ENCODE results near the gene ATXN7L1. TPM values are rescaled to one million over a fixed set of nuclear protein-coding genes. Genes with fewer than 3 reads are reported as not detected.

ATXN7L1 gene
- total RNA-seq, 4 donors from 2014 or later: 4.6 to 12.5 (median 10.1) TPM

DNA sequence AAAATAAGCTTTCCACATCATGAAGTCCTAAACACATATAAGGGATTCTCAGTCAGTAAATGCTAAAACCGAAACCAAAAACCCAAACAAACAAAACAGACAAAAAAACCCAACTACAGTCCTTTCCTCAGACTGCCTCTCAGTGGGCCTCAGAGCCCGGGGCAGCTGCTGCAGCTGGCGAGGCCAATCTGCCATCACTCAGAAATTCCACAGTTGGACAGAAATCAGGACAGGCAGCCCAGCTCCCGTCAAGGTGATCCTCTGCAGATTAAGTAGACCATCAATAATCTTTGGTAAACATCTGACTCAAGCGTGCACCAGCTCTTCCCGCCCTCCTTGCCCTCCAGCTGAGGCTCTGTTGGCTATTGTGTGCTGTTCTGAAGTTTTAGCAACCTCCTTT is 142.2 kb downstream of the ATXN7L1 start:
- intact Hi-C loops (cut with DNase I): no loop called here
- Histone ChIP-seq H3K27me3 (no peaks in the 10 kb centered on the region), H3K9me3 (no peaks in the 10 kb centered on the region), H3K4me3 (no peak overlapping the region), H3K4me1 (peaks cover 0 to 18% (median 14%) of the 10 kb centered on the region in 4 donors), H3K27ac (replicated peaks in 1 of 4) (no peak overlapping the region), H3K36me3 (no peaks in the 10 kb centered on the region)
- 33% methylated on average over 6 of the region's 6 CpGs for WGBS
- TF ChIP-seq EP300 (IDR thresholded peaks at IDR 0.05) (no peak), POLR2AphosphoS5 (IDR thresholded peaks at IDR 0.05) (peak in 1 of 2 donors; percentile 44), POLR2A (IDR thresholded peaks at IDR 0.05; ENCODE audit: low read depth) (no peak), CTCF (IDR thresholded peaks at IDR 0.05) (no peak)
- DNase-seq (ENCODE audit: extremely low spot score): no peak

DNA sequence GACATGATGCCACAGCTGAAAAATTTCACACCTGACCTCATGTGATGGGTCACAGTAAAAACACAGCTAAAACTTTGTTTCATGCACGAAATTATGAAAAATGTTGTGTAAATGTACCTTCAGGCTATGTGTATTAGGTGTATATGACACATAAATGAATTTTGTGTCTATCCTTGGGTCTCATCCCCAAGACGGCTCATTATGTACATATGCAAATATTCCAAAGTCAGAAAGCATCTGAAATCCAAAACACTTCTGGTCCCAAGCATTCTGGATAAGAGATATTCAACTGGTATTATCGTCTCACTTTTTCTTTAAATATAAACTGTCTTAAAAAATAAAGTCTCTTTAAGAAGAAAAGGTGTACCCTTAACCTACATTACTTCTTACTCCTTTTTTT is 145.4 kb downstream of the ATXN7L1 start:
- no peak for TF ChIP-seq POLR2A (IDR thresholded peaks at IDR 0.05; ENCODE audit: low read depth)
- no peak for TF ChIP-seq EP300 (IDR thresholded peaks at IDR 0.05)
- TF ChIP-seq POLR2AphosphoS5 (IDR thresholded peaks at IDR 0.05): no peak
- no peak for TF ChIP-seq CTCF (IDR thresholded peaks at IDR 0.05)
- Histone ChIP-seq H3K27me3 (no peaks in the 10 kb centered on the region), H3K27ac (replicated peaks in 1 of 4) (no peak overlapping the region), H3K4me3 (no peak overlapping the region), H3K4me1 (peaks cover 0 to 18% (median 14%) of the 10 kb centered on the region in 4 donors), H3K36me3 (peaks cover 0 to 4% (median 0%) of the 10 kb centered on the region in 4 donors), H3K9me3 (no peaks in the 10 kb centered on the region)
- intact Hi-C loops (cut with DNase I): no loop called here
- DNase-seq (ENCODE audit: extremely low spot score): no peak
- 98% methylated on average over 3 of the region's 3 CpGs for WGBS

GRCh38 chr7:105728028-105728427 is 148.4 kb downstream of the ATXN7L1 start:
- H3K27ac ChIP-seq (replicated peaks in 1 of 4): no peak overlapping the region
- H3K9me3 ChIP-seq: no peaks in the 10 kb centered on the region
- DNase-seq (ENCODE audit: extremely low spot score): no peak
- TF ChIP-seq POLR2A (IDR thresholded peaks at IDR 0.05; ENCODE audit: low read depth): no peak
- no peaks in the 10 kb centered on the region for H3K27me3 ChIP-seq
- intact Hi-C loops (cut with DNase I): no loop called here
- no peak overlapping the region for H3K4me3 ChIP-seq
- 85% methylated on average over 2 of the region's 2 CpGs for whole genome bisulfite sequencing
- no peaks in the 10 kb centered on the region for H3K4me1 ChIP-seq
- H3K36me3 ChIP-seq: peaks cover 0 to 4% (median 0%) of the 10 kb centered on the region in 4 donors

DNA sequence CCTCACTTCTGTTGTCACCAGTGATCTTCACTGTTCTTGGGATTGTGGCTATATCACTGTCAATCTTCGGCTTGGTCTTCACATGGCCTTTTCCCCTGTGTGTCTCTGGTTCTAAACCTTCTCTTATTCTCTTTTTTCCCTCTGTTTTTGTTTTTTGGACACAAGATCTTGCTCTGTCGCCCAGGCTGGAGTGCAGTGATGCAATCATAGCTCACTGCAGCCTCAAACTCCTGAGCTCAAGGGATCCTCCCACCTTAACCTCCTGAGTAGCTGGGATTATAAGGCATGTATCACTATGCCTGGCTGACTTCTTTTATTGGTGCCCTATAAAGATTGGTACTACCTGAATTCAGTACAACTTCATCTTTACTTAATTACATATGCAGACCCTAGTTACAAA is 151.7 kb downstream of the ATXN7L1 start:
- intact Hi-C loops (cut with DNase I): no loop called here
- no peaks in the 10 kb centered on the region for H3K27me3 ChIP-seq
- DNase-seq (ENCODE audit: extremely low spot score): no peak
- no peak overlapping the region for H3K4me3 ChIP-seq
- H3K36me3 ChIP-seq: peaks cover 0 to 4% (median 0%) of the 10 kb centered on the region in 4 donors
- peaks cover 0 to 2% (median under 1%) of the 10 kb centered on the region in 4 donors for H3K4me1 ChIP-seq
- no peaks in the 10 kb centered on the region for H3K9me3 ChIP-seq
- no peak for TF ChIP-seq CTCF (IDR thresholded peaks at IDR 0.05)
- no peak for TF ChIP-seq EP300 (IDR thresholded peaks at IDR 0.05)
- no peak overlapping the region for H3K27ac ChIP-seq (replicated peaks in 1 of 4)
- 95% methylated on average over 2 of the region's 2 CpGs for WGBS

GRCh38 chr7:105723572-105723971 is 152.8 kb downstream of the ATXN7L1 start:
- TF ChIP-seq EP300 (IDR thresholded peaks at IDR 0.05) (no peak), POLR2AphosphoS5 (IDR thresholded peaks at IDR 0.05) (no peak), POLR2A (IDR thresholded peaks at IDR 0.05; ENCODE audit: low read depth) (no peak), CTCF (IDR thresholded peaks at IDR 0.05) (no peak)
- Histone ChIP-seq H3K27ac (replicated peaks in 1 of 4) (no peak overlapping the region), H3K36me3 (peaks cover 0 to 4% (median 0%) of the 10 kb centered on the region in 4 donors), H3K27me3 (no peaks in the 10 kb centered on the region), H3K4me3 (no peak overlapping the region), H3K9me3 (no peaks in the 10 kb centered on the region), H3K4me1 (peaks cover 3 to 13% (median 9%) of the 10 kb centered on the region in 4 donors)
- intact Hi-C loops (cut with DNase I): no loop called here
- WGBS: 84% methylated on average over 5 of the region's 5 CpGs
- no peak for DNase-seq (ENCODE audit: extremely low spot score)

Data from esophagus muscularis mucosa (tissue), 4 donors.